Epithelial cell of proximal tubule (primary cell): ENCODE data around the gene MKNK1. TPM values are rescaled to one million over a fixed set of nuclear protein-coding genes. Genes with fewer than 3 reads are reported as not detected.

Source experiments
- DNase-seq: peaks from one replicate; pipeline ENCODE4 v3.0.0-alpha.2; 2011; ENCODE audit warnings: low read depth
- H3K4me3 ChIP-seq: 2 replicates; pipeline ENCODE4 v1.5.1; 2011; ENCODE audit warnings: low read depth, mild to moderate bottlenecking, low read length
- CTCF ChIP-seq: conservative IDR thresholded peaks from 2 replicates; pipeline ENCODE4 v1.5.1; 2012; ENCODE audit warnings: low read depth, mild to moderate bottlenecking, low read length
- total RNA-seq: library from RNA; depleted of rRNA; stranded (reverse); fragments of >200 nt; gene quantifications from 2 replicates; pipeline ENCODE4 v1.2.3, GENCODE V29; 2015

MKNK1 gene
- total RNA-seq, 1 donor from 2014 or later = 19.2 TPM

- peak; percentile 13 for TF ChIP-seq CTCF
- H3K4me3 ChIP-seq = no peak overlapping the region
- DNase-seq = no peak
Observed at GRCh38 chr1:46528297-46528955, 75.6 kb downstream of the MKNK1 start.

DNA sequence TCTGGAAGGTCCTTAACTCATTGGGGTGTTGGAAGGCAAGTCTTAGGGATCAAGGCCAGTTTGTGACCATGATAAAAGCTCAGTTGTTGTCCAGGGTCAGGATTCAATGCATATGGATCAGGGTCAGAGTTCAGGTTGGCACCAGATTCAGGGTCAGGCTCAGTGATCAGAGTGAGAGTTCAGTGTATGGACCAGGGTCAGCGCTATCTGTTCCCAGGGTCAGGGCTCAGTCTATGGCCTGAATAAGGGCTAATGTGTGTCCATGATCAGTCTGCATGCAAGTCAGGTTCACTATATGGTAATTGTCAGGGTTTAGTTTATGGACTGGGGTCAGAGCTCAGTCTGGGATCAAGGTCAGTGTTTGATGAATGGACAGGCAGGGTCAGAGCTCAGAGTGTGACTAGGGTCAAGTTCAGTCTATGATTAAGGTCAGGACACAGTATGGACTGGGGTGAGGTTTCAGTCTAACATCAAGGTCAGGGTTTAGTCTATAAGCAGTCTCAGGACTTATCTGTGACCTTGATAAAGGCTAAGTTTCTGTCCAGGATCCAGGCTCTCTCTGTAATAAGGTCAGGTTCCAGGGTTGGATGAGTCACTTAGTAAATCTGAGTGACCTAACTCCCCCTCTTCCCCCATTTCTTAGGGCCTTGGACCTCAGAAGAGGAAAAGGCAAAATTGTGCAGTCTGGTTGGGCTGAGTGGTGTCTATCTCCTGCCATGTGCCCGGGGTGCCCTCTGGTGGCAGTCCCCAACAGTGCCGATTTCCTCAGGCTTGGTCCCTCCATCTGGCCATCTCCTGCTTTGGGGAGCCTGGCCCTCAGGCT is 76.4 kb downstream of the MKNK1 start:
- no peak for DNase-seq
- peak; percentile 94 for TF ChIP-seq CTCF
- no peak overlapping the region for H3K4me3 ChIP-seq

DNA sequence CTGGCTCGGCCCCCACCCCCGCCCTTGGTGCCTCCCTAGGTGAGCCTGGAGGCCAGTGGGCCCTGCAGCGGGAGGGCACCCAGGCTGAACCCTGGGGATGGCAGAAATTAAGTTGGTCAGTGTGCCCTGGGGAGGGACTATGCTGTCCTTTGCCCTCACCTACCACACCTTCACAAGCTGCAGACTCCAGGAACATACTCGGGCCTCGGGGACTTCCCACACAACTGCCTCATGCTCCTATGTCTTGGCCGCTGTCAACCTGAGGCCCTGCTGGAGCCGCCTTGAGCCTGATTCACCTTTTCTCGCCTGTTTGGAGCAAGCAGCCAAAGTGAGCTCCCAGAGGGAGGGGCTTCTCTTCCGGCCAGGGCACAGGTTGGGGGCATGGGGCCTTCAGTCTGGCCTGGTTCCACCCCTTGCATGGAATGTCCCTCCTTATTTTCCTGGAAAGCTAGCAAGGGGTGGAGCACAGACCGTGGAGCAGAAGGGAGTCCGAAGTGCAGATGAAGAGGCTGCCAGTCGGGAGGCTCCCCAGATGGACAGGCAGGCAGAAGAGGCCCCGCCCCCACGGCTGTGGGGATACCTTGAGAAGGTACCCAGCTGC is 77.3 kb downstream of the MKNK1 start:
- no peak for DNase-seq
- TF ChIP-seq CTCF = no peak
- no peak overlapping the region for H3K4me3 ChIP-seq

GRCh38 chr1:46526013-46526690 is 77.9 kb downstream of the MKNK1 start:
- no peak overlapping the region for H3K4me3 ChIP-seq
- DNase-seq = no peak
- TF ChIP-seq CTCF = no peak

DNA sequence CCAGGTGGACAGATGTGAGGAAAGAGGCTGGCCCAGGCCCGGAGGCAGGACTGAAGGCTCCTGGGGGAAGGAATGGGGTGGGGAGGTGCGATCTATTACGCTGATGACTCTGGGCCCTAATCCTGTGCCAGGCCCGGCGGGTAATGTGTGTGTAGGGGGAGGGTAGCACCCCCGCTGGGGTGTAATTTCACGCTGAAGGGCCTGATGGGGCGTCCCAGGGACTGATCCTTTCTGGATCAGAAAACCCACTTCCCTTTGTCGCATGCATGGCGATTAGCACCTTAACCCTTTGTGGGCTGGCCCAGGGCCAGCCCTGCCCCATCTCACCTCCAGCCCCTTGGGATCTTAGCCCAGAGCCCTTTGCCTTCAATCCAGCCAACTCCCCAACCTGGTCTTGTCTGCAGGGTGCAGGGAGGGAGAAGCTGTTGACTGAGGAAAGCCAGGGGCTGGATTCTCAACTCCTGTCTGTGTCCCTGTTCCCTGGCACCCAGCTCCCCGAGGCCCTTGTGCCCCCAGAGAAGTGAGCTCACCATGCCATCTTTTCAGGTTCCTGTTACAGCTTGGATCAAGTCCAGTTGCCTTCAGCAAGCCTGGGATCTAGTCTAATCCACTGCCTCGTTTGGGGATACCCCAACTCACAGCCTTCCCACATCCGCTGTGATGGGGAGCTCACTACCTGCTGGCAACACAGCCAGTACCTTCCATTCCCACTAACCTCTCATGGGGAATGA is 78.7 kb downstream of the MKNK1 start:
- no peak overlapping the region for H3K4me3 ChIP-seq
- DNase-seq = no peak
- TF ChIP-seq CTCF = no peak

GRCh38 chr1:46524843-46525242 is 79.2 kb downstream of the MKNK1 start:
- no peak overlapping the region for H3K4me3 ChIP-seq
- TF ChIP-seq CTCF = no peak

More at GRCh38 chr1:46524843-46525242, 79.2 kb downstream of the MKNK1 start:
- DNase-seq = no peak
